ENCODE data around the gene MCM6. TPM values are rescaled to one million over a fixed set of nuclear protein-coding genes. Genes with fewer than 3 reads are reported as not detected.
"Not testable (repeated sequence)": the region's sequence is repeated elsewhere in the genome, so short reads cannot be mapped to it uniquely, and the experiment has no call there.

MCM6 gene
- total RNA-seq, 2 donors from 2014 or later = 3.2 to 4.4 TPM

DNA sequence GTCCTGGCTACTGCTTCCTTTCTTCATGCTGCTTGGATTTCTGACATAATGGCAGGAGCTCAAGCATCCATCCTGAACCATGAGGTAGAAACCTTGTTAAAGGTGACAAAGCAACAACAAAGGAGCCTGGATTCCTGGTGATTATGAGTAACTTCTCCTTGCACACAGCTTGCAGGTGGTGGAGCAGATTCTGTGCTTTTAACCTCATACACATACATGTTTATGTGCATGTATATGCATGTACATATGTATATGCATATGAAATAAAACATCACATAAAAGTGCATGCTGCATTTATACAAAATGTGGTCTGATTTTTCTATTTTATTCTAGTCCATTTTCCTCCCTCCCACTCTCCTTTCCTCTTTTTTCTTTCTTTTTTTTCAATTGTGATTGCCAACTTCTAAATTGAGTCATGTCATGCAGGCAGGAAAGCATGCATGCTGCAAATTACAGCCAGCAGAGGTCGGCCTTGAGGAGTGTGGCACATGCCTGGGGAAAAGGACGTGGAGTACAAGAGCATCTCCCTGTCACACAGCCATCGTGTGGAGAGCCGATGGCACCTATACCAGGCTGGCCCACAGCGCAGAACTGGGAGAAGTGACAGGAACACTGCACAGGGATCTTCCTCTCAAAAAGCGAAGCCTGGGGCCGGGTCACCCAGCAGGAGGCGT is 57.2 kb downstream of the MCM6 start:
- peaks cover 0 to 10% of the 10 kb centered on the region in 2 donors for H3K9me3 ChIP-seq
- TF ChIP-seq, protein P1, sequence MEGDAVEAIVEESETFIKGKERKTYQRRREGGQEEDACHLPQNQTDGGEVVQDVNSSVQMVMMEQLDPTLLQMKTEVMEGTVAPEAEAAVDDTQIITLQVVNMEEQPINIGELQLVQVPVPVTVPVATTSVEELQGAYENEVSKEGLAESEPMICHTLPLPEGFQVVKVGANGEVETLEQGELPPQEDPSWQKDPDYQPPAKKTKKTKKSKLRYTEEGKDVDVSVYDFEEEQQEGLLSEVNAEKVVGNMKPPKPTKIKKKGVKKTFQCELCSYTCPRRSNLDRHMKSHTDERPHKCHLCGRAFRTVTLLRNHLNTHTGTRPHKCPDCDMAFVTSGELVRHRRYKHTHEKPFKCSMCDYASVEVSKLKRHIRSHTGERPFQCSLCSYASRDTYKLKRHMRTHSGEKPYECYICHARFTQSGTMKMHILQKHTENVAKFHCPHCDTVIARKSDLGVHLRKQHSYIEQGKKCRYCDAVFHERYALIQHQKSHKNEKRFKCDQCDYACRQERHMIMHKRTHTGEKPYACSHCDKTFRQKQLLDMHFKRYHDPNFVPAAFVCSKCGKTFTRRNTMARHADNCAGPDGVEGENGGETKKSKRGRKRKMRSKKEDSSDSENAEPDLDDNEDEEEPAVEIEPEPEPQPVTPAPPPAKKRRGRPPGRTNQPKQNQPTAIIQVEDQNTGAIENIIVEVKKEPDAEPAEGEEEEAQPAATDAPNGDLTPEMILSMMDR (IDR thresholded peaks at IDR 0.05) = no peak
- no peaks in the 10 kb centered on the region for H3K27me3 ChIP-seq
- DNase-seq (ENCODE audit: low spot score) = no peak
- H3K4me1 ChIP-seq = no peaks in the 10 kb centered on the region
- no peak overlapping the region for H3K27ac ChIP-seq
- H3K4me3 ChIP-seq = no peak overlapping the region
- no peaks in the 10 kb centered on the region for H3K36me3 ChIP-seq

DNA sequence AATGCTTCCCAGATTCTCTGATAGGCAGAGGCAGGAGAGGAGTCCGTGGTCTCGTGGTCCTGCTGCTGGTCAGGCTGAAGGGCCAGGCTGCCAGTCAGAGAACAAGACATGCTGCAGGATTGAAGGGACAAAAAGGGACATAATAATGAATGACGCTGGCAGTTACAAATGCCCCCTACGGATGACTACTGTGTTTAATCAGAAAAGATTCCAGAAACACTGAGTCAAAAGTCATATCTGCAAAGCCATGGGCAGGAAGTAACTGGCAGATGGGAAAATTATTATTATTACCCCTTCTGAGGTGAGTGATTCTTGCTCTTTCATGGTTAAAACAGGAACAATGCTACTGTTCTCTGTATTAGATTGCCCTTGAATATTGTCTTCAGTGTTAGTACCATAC is 58.3 kb downstream of the MCM6 start:
- Histone ChIP-seq H3K4me3 (no peak overlapping the region), H3K9me3 (peaks cover 0 to 8% of the 10 kb centered on the region in 2 donors), H3K27me3 (no peaks in the 10 kb centered on the region), H3K27ac (no peak overlapping the region), H3K4me1 (no peaks in the 10 kb centered on the region), H3K36me3 (no peaks in the 10 kb centered on the region)
- TF ChIP-seq, protein P1 (IDR thresholded peaks at IDR 0.05) = no peak
- no peak for DNase-seq (ENCODE audit: low spot score)

DNA sequence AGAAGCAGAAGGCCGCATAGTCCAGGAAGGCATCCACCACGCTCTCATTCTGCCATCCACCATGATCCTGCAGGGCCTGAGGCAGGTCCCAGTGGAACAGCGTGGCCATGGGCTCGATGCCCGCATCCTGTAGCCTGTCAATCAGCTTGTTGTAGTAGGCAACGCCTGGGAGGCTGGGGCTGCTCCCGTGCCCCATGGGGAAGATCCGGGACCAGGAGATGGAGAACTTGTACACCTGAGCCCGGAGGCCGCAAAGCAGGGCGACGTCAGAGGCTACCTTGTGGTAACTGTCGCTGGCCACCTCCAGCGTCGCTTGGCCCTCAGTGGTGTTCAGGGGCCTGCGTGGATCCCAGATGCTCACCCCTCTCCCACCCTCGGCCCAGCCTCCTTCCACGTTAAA is 58.8 kb downstream of the MCM6 start:
- H3K36me3 ChIP-seq = no peaks in the 10 kb centered on the region
- no peak overlapping the region for H3K4me3 ChIP-seq
- no peaks in the 10 kb centered on the region for H3K27me3 ChIP-seq
- DNase-seq (ENCODE audit: low spot score) = no peak
- peaks cover 0 to 3% of the 10 kb centered on the region in 2 donors for H3K9me3 ChIP-seq
- H3K27ac ChIP-seq = no peak overlapping the region
- TF ChIP-seq, protein P1 (IDR thresholded peaks at IDR 0.05) = no peak
- H3K4me1 ChIP-seq = no peaks in the 10 kb centered on the region

DNA sequence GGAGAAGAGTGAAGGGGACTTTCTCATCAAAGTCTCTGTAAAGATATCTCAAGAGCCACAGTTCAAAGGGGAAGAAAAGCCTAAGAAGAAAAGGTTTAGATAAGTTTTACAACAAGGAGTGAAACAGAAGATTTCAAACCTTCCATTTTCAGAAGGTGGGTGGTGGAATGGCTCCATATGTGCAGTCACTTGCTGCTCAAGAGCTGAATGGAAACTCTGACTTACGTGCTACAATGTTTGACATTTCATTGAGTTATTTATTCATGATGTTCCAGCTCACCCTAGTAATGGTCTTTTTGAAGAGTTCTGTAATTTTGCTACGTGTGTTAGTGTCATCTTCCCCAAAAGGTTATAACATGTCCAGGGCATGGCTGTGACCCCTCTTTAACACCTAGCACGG is 61.0 kb downstream of the MCM6 start:
- Histone ChIP-seq H3K9me3 (no peaks in the 10 kb centered on the region), H3K27ac (no peak overlapping the region), H3K36me3 (no peaks in the 10 kb centered on the region), H3K4me3 (no peak overlapping the region), H3K4me1 (no peaks in the 10 kb centered on the region), H3K27me3 (no peaks in the 10 kb centered on the region)
- TF ChIP-seq, protein P1 (IDR thresholded peaks at IDR 0.05) = no peak
- no peak for DNase-seq (ENCODE audit: low spot score)

DNA sequence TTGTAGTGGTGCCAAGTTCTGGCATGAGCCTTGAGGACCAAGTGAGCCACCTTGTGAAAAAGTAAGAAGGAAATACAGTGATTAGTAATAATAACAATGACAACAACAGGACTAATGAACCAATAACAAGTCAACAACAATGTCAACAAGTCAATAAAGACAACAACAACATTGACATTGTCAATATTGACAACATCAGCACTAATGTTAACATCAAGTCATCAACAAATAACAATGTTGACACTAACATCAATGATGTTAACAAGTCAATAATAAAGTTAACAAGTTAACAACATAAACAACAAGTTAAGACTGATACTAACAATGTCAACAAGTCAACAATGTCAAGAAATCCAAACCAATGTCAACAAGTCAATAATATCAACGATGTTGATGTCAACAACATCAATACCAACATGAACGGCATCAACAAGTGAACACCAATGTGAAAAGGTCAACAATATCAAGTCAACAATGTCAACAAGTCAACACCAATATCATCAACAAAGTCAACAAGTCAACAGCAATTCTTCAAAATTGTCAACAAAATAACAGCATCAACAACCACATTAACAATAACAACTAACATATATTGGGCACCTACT is 63.2 kb downstream of the MCM6 start:
- no peak overlapping the region for H3K27ac ChIP-seq
- no peaks in the 10 kb centered on the region for H3K4me1 ChIP-seq
- DNase-seq (ENCODE audit: low spot score) = no peak
- H3K36me3 ChIP-seq = no peaks in the 10 kb centered on the region
- no peaks in the 10 kb centered on the region for H3K9me3 ChIP-seq
- H3K27me3 ChIP-seq = no peaks in the 10 kb centered on the region
- no peak overlapping the region for H3K4me3 ChIP-seq
- TF ChIP-seq, protein P1 (IDR thresholded peaks at IDR 0.05) = no peak

DNA sequence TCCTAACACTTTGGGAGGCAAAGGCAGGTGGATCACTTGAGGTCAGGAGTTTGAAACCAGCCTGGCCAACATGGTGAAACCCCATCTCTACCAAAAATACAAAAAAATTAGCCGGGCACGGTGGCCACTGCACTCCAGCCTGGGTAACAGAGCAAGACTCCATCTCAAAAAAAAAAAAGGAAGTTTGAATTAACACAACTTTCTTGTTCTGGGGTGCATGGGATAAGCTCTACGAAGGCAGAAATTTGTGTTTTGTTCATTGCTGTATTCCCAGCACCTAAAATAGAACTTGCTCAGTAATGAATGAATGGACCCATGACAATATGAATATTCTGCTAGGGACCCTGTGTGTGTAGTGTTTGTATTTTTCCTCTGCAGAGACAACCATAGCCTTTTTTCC is 68.4 kb downstream of the MCM6 start:
- not testable (repeated sequence) for H3K36me3 ChIP-seq; DNase-seq (ENCODE audit: low spot score)

More for the DNA sequence above, 68.4 kb downstream of the MCM6 start:
- H3K27ac ChIP-seq, H3K4me3 ChIP-seq, H3K27me3 ChIP-seq, H3K9me3 ChIP-seq, H3K4me1 ChIP-seq: not testable (repeated sequence)
